SK-N-SH (cell line): ENCODE measurements around the gene PALM3.

Experiments
- CHD2 ChIP-seq: fragments of 150-350 bp; IDR thresholded peaks from 2 replicates; pipeline ENCODE4 v1.6.1; 2018; ENCODE audit warnings: low read length; ENCODE audit not compliant: partially characterized antibody
- EZH2phosphoT487 ChIP-seq: fragments of 200-600 bp; sonication (generic); IDR thresholded peaks from 2 replicates; pipeline ENCODE4 v1.6.1; 2017; ENCODE audit warnings: low read depth, mixed run types, mild to moderate bottlenecking, antibody characterized with exemption, moderate library complexity, borderline replicate concordance
- FOXM1 ChIP-seq: IDR thresholded peaks from 2 replicates; pipeline ENCODE4 v1.4.0; 2012; ENCODE audit warnings: low read depth, mild to moderate bottlenecking
- GABPA ChIP-seq: IDR thresholded peaks from 2 replicates; pipeline ENCODE4 v1.4.0; 2012; ENCODE audit warnings: low read depth, mild to moderate bottlenecking
- GATA2 ChIP-seq: sonication (generic); formaldehyde crosslinking; IDR thresholded peaks from 2 replicates; pipeline ENCODE4 v1.5.0; 2020; ENCODE audit warnings: mild to moderate bottlenecking, missing genetic modification reagents
- NFIC ChIP-seq: IDR thresholded peaks from 2 replicates; pipeline ENCODE4 v1.4.0; 2012; ENCODE audit warnings: borderline replicate concordance
- NRF1 ChIP-seq: IDR thresholded peaks from 2 replicates; pipeline ENCODE4 v1.6.1; 2012; ENCODE audit warnings: low read depth, mild to moderate bottlenecking, low read length
- POLR2AphosphoS5 ChIP-seq: IDR thresholded peaks from 2 replicates; pipeline ENCODE4 v1.6.1; 2012; ENCODE audit warnings: low read depth, low read length
- RXRA ChIP-seq: IDR thresholded peaks from 2 replicates; pipeline ENCODE4 v1.4.0; 2012; ENCODE audit warnings: low read depth, mild to moderate bottlenecking, borderline replicate concordance
- TF ChIP-seq, protein P1 (sequence below): fragments of 200-600 bp; sonication (generic); IDR thresholded peaks from 2 replicates; pipeline ENCODE4 v1.6.1; 2017; ENCODE audit warnings: antibody characterized with exemption, mild to moderate bottlenecking, moderate library complexity

DNA sequence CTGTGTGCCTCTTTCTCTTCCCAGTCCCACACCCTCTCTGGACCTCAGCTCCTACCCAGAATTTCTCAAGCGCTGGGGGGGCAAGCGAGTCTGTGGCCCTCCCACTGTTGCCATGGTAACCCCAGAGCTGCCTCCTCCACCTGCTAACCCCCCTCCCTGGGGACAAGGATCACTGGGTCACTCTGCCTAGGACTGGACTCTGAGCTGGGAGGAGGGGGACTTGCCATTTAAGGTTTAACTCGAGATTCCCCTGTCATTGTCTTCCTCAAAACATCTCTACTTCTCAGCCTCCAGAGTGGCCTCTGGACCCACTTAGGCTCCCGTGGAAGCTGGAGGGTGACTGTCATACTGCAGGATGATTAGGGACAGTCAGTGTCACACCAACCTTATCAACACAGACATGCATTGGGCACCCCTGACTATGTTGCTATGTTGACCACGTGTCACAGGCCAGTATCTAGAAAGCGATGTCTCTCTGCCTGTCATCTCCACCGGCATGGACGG, 2.2 kb downstream of the PALM3 start:
- TF ChIP-seq EZH2phosphoT487 (no peak), NRF1 (no peak), RXRA (no peak), POLR2AphosphoS5 (no peak), CHD2 (no peak), NFIC (no peak), GABPA (no peak), FOXM1 (no peak), GATA2 (CRISPR knock-in tag) (no peak)
- TF ChIP-seq, protein P1, sequence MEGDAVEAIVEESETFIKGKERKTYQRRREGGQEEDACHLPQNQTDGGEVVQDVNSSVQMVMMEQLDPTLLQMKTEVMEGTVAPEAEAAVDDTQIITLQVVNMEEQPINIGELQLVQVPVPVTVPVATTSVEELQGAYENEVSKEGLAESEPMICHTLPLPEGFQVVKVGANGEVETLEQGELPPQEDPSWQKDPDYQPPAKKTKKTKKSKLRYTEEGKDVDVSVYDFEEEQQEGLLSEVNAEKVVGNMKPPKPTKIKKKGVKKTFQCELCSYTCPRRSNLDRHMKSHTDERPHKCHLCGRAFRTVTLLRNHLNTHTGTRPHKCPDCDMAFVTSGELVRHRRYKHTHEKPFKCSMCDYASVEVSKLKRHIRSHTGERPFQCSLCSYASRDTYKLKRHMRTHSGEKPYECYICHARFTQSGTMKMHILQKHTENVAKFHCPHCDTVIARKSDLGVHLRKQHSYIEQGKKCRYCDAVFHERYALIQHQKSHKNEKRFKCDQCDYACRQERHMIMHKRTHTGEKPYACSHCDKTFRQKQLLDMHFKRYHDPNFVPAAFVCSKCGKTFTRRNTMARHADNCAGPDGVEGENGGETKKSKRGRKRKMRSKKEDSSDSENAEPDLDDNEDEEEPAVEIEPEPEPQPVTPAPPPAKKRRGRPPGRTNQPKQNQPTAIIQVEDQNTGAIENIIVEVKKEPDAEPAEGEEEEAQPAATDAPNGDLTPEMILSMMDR = no peak
